HG02840 (cell line): ENCODE measurements around the gene CRTAC1.

Source experiments
- ATAC-seq: cut with Tn5 transposase; IDR thresholded peaks from one replicate; pipeline ENCODE4 v1.9.1; 2021; ENCODE audit warnings: mild to moderate bottlenecking, moderate library complexity, moderate number of reproducible peaks; ENCODE audit not compliant: unreplicated experiment, low FRiP score

The CRTAC1 gene

DNA sequence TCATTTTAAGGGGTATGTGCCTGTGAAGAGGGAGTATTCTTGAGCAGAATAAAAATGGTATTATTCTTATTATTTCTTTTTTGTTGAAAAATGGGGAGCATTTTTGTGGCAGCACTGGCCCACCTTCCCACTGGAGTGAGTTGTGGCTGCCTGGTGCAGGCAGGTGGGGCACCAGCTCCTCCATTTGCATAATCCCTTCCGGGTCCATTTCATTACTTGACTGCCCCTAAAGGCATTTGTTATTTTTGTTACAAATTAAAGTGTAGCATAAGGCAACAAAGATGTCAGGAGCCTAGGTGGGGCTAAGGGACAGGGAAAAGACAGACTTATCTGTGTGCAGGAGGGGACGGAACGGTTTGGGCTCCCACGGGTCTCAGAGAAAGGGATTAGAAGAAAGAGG lies 154.0 kb downstream of the CRTAC1 start:
- ATAC-seq, result no peak

DNA sequence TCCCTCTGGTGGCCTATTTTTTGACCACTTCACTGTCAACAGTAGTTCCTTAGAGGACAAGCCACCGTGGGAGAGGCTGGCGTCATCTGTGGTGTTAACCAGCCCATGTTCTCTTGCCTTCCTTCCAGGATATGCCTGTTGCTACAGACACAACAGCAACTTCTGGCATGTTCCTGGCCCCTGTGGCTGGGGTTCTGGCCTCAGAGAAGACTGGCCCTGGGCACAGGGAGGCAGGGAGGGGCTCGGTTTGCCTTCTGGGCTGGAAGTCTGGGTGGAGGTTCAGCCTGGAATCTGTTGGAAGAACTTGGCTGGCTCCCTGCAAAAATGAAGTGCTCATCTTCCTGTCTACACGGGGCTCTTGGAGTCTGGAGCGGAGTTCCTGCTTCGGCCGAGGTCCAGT lies 155.0 kb downstream of the CRTAC1 start:
- ATAC-seq, result no peak

DNA sequence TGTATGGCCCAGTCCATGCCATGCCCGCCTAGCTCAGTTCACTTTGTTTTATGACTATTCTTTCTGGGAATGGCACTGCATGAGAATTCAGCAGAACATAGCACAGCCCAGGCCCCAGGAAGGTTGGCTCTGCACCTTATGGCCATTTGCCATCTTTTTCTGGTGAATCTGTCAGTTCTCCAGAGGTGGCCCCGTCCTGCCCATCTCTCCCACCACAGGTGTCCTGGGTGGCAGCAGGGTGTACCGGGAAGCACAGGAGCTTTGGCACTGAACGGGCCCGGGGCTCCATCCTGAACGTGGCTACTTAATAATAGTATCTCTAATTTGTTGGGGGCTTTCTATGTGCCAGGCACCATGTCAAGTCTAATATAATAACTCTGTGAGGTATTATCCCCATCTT lies 156.1 kb downstream of the CRTAC1 start:
- no peak for ATAC-seq

DNA sequence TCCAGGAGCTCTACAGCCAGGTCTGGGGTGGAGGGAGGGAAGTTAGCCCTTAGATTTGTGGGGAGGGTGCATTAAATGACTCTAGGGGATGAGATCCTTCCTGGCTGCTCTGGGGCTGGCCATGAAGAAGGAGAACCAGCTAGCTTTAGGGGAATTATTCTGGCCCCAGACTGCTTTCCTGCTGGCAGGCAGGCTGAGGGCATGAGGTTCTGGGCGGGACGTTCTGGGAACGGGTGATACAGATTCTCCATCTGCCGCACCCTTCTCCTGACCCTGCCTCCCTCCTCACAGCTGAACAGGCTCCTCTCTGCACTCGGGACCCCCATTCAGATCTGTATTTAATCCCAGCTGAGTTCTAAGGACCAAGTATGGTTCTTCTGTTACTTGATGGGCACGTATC lies 156.9 kb downstream of the CRTAC1 start:
- no peak for ATAC-seq

DNA sequence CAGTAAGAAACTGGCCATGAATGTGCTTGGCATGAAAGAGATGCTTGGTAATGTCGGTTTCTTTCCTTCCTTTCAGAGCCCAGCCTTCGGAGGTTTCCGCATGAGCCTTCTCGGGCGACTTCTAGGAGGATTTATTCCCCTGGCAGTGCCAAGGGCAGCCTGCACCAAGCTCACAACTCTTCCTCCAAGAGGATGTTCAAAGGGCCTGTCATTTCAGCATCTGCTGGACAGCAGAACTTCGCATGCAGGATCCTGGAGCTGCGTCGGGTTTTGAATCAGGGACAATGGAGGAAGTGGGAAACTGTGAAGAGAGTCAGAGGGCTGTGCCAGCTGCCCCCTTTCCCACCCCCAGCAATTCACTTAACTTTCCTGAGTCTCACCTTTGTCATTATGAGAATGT lies 159.4 kb downstream of the CRTAC1 start:
- no peak for ATAC-seq

DNA sequence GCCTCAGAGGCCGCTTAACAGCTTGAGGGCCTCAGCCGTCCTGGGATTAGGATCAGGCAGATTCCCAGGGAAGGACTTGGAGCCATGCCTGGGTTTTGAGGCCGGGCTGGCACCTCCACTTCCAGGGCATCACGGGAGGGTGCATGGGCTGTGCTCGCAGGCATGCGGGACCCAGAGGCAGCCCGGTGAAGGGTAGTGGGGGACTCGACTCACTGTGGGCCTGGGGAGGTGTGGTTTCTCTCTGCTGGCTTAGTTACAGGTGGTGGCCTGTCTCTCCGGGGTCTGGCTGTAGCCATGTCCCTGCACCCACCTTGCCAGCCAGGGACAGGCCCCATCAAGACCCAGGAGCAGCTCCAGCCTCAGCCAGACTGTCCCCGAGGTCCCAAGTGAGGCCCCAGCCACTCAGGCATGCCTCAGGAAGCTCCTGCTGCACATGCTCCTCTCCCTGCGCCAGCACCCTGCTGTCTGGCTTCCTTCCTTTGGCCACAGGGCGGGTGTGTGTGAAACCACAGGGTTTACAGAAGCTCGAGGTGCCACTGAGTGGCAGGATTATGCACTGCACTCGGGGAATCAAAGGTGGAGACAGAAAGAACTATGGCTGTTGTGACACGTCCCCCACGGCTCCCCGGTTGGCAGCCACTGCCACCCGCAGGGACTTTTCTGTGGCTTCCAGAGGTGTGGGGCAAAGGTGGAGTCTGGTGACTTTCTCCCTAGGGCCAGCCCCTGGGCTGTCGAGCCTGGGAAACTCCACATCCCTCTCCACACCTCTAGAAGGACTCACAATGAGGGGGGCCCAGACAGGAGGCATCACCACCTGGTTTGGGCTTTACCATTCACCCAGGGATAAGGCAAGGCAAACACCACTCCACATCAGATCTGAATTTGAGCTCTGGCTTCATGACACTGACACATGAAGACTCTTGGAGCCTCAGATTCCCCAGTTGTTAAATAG lies 161.1 kb downstream of the CRTAC1 start:
- ATAC-seq, result no peak

DNA sequence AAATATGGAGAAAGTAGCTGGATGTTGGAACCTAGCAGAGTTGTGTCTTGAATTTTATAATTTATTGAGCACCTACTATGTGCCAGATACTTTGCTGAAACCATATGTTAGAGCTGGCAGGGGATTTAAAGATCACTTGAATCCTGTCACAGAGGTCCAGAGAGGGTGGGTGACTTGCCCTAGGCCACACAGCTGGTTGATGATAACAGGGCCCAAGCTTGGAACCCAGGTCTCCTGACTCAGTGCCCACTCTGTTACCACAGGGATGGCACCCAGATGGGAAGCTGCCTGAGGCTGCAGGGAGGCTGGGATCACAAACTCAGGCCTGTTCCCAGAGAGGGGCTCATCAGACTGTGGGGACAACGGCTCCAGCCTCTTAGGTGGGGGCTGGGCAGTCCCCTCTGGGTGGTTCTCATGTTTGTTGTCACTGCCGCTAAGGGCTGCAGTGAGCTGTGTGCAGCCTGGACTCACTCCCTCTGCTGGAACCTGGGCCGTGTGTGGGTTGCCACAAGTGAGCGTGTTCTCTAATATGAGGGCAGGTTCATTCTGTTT lies 162.2 kb downstream of the CRTAC1 start:
- no peak for ATAC-seq

DNA sequence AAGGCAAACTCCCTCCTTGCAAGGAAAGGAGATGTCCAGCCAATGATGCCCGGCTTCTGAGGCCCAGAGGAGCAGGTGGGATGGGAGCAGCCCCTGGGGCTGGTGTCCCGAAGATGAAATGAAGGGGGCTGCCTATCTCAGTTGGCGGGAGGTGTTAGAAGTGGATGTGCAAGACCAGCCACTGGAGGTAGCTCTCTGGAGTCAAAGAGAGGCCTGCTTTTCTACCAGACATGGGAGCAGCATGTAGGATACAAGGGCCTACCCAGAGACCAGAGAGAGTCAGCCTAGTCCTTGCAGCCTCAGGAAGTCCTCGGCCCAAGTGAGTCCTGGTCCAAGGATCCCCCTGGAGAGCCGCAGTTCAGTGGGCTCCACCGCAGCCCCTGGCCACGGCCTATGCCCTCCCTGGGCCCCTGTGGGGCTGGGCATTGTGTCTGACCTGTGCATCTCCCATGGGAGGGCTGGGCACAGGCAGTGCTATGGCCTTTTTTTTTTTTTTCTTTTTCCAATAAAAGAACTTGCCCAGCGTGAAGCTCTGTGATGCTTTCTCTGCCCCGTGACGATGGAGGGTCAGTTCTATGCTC lies 163.1 kb downstream of the CRTAC1 start:
- ATAC-seq, result no peak

DNA sequence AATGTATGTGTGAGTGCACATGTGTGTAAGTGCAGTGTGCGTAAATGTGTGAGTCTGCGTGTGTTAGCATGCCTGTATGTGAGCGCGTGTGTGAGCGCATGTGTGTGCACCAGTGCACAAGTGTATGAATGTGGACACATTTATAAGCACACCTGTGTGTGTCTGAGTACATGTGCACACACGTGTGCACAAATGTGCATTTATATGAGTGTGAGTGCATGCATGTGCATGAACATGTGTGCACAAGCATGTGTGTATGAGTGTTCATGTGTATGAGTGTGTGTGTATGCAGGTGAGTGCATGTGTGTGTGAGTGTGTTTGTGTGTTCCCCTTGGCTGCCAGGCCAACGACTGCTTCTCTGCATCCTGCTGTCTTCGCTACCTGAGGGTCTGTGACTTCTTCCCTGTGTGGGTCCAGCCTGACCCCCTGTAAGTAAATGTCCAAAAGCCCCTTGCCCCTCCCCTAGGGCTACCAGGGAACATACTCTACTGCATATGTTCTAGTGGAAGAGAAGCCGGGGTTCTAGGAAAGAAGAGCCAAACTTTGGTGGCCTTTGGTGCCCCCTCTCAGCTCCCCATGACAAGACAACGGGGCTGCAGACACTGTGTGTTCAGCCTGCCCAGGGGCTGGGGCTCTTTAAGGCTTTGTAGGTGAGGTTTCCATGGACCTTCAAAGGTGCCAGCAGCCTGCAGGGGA lies 163.7 kb downstream of the CRTAC1 start:
- no peak for ATAC-seq

DNA sequence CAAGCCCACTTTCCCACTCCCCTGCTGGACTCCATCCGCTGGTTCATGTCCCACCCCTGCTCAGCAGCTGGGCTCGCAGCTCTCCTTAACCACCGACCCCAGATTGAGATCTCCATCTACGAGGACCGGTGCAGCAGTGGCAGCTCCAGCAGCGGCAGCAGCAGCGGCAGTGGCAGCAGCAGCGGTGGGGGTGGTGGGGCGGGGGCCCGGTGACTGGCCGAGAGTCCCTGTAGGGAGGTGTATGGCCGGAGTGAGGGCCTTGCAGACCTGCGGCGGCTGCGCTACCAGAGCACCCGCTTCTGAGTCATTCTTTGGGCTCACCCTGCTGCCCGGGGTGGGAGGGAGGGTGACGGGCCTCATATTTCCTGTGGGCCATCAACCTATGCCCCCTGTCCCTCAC lies 164.9 kb downstream of the CRTAC1 start:
- no peak for ATAC-seq

DNA sequence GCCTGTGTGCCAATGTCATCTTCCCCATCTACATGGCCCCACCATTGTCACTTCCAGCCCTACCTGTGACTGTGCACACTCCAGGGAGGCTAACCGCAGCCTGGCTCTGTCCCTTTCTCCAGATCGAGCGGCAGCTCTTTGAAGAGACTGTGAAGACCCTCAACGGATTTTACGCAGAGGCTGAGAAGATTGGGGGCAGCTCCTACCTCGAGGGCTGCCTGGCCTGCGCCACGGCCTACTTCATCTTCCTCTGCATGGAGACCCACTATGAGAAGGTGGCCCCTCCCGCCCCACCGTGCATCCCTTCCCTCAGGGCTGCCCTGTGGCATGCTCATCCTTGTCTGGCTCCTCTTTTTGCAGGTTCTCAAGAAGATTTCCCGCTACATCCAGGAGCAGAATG lies 166.6 kb downstream of the CRTAC1 start:
- no peak for ATAC-seq

DNA sequence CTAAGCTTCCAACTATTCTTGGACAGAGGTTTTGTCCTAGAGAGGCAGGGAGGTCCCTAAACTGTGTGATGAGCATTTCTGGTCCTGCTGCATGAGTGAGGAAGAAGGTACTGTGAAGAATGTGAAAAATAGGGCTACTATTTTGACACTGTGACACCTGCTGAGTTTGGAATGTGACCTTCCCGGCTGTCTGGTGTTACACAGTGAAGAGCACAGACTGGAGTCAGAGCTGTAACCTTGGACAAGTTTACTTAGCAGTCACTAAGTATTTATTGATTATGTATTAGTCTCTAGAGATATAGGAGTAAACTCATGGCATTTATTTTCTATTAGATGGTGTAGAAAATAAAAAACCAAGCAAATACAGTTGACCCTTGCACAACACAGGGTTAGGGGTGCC lies 168.5 kb downstream of the CRTAC1 start:
- no peak for ATAC-seq

DNA sequence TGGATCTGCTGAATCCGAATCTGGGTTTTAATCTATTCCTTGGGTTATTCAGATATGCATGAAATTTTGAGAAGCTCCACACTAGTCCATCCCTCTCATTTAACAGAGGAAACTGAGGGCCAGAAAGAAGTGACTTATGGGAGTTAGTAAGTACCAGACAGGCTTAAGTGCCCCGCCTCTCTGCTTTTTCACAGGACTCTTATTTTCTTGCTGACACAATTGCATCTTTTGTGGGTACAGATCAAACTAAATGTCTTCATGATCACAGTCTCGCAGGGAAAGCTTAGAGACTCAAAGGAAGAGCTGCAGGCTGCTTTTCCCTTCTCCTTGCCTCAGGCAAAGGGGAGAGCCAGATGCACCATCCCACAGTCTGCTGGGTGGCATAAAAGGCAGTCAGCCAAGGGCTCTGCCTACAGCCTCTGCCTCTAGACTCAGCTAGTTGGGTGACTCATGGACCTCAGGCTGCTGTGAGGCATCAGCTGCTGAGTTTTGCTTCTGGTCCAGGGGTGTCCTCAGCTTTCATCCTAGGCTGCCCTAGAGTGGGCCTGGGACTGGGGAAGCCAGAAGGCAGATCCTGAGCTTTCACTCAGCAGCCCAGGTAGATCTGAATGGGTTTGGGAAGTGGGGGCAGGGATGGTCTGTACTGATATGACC lies 169.2 kb downstream of the CRTAC1 start:
- no peak for ATAC-seq

DNA sequence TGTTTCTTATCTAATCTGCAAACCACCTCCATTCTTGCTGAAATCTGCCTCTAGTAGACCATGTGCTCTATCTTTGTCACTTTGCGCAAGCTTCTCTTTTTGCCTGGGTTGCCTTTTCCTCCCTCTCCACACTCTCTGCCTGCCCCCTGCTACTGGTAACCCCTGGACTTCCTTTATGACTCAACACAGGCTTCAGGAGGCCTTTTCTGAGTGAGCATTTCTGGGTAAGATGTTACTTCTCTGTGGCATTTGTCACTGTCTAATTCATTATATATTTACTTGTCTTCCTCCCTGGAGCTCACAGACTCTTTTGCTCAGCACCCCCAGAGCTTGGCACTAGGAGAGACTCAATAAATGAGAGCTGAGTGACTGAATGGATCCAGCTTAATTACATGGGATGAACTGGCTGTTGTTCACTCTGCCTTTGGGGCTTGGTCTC lies 172.4 kb downstream of the CRTAC1 start:
- ATAC-seq, result no peak

DNA sequence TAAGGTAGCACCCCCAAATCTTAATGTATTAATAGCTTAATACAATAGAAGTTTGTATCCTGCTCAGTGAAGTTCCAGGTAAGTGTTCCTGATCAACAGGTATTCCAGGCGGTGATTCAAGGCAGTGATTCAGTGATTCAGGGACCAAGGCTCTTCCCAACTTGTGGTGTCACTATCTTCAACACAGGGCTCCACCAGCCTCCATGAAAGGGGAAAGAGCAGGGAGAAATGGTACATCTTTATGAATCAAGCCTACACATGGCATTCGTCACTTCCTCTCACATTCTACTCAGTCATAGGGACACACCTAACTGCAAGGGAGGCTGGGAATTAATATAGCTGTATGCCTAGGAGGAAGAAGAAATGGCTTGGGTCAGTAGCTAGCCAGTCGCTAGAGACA lies 175.7 kb downstream of the CRTAC1 start:
- ATAC-seq, result no peak

DNA sequence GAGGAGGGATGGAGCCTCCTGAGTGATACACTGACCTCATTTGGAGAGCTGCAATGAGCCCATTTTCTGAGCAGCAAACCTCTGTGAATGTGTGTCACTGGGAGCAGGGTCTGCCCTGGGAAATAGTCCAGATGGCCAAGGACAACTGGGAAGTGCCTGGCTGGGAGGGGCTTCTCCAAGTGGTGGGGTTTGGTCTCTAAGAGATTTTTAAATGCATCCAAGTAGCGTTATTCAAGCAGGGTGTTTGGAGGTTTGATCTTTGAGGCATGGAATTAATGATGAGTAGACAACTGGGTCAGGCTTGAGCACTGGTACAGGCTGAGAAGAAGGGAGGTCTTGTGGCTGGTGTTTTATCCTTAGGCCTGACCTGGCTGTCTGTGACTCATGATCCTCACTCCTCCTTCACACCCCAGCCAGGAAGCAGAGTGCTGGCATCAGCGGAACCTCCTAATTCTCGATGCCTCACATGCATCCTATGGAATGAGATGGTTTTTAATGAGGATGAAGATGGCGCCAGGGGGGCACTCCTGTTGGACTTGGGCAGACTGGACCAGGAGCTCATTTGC lies 177.5 kb downstream of the CRTAC1 start:
- ATAC-seq, result no peak

DNA sequence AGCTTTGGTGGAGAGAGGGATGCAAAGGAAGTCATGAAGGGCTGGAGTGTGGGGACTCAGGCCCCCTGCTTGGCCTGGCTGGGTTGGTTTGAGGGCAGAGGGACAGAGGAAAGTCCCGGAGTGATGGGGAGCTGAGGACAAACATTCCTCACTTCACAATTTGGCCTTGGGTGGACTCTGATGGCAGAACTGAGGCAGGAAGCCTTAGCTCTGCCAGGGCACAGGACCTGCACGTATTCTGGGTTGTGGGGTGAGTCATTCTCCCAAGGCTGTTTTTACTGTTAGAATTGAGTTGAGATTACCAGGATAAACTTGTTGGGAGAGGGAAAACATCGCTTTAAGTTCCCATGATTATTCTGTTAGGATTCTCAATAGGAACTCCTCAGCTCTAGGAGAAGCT lies 178.1 kb downstream of the CRTAC1 start:
- ATAC-seq, result no peak

DNA sequence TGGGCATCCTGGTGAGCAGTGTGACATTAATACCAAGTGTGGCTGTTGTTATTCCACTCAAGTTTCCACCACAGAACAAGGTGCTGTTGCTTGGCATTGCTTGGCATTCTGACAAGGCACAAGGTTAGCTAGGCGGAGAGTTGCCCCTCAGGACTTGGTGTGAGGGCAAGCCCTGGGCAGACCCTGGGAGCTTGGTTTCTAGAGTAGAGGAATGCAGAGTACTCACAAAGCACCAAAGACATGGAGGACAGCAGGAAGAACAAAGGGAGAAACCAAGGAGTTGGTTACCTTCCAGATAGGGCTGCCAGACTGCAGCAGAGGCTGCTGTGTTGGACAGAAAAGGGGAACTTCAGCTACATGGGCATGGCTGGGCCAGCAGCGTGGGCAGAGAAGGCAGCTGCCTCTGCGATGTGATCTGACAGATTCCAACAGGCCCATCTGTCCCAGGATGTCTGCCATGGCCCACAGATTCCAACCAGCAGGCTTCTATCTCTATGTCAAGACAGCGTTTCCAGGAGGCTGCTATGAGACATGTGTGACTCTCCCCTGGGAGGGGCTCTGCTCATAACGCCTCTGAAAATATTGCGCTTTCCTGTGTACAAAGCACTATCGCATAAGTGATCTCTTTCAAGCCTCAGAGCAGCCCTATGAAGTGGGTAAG lies 178.9 kb downstream of the CRTAC1 start:
- ATAC-seq, result no peak

DNA sequence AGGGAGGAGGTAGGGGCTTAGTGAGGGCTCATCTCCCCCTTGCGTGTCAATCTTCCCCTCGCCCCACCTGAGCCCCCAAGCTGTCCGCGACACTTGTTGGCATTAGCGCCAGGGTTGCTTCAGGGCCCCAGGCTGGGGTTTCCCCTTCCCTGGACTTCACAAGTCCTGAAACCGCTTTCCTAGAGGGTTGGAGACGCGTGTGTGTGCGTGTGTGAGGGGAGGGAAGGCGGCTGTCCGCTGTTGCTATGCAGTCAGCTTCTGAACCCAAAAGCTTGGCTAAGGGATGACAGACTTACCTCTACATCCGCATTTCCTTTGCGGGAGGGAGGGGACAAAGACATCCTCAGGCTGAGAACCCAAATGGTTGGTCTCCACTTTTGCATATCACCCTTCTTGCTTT lies 180.0 kb downstream of the CRTAC1 start:
- ATAC-seq, result no peak
